GM21528 (cell line): ENCODE data around the gene PCTP.

Experiments used
- ATAC-seq: cut with Tn5 transposase; IDR thresholded peaks from one replicate; pipeline ENCODE4 v1.9.1; 2021; ENCODE audit warnings: mild to moderate bottlenecking, moderate library complexity; ENCODE audit not compliant: unreplicated experiment, low FRiP score

The PCTP gene

DNA sequence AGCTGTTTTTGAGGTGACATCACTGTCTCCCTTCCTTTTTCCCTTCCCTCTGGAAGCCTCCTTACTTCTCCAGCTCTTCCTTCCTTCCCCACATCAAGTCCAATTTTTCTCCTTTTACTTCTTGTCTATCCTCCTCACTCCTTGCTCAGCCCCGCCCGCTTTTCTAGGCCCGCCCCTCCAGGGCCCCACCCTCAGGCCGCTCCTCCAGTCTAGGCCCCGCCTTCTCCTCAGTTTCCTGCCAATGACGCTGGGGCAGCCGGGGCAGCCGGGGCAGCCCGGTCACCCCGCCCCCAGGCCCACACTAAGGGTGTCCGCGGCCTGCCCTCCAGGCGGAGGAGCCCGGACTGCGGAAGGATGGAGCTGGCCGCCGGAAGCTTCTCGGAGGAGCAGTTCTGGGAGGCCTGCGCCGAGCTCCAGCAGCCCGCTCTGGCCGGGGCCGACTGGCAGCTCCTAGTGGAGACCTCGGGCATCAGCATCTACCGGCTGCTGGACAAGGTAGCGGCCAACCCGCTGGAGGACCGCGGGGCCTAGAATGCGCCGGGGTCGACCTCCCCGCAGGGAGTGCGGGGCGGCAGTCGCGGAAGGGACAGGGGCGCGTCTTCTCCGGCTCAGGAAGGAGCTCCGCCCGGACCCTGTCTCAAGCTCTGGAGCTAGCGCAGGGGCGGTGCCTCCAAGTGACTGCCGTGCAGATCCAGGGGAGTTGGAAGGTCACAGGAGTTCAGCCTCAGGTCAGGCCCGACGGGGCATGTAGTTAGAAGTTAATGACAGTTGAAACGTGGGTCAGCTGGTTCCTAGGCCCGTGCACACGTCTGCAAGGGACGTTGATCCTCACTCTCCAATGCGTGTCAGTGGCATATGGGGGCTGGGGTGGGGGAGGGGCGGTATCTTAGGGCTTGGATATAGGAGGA, at the start of gene PCTP:
Gene PCTP, plus strand, starts transcription at position 302 of the 908 bp plus-strand sequence. Its CDS starts 53 bp downstream, at position 355.
- ATAC-seq: peak; percentile 99

DNA sequence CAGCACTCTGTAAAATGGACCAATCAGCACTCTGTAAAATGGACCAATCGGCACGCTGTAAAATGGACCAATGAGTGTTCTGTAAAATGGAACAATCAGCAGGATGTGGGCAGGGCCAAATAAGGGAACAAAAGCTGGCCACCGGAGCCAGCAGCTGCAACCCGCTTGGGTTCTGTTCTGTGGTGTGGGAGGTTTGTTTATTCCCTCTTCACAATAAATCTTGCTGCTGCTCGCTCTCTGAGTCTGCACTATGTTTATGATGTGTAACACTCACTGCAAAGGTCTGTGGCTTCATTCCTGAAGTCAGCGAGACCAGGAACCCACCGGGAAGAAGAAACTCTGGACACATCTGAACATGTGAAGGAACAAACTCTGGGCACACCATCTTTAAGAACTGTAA, 48.7 kb upstream of the PCTP start:
- ATAC-seq: no peak

DNA sequence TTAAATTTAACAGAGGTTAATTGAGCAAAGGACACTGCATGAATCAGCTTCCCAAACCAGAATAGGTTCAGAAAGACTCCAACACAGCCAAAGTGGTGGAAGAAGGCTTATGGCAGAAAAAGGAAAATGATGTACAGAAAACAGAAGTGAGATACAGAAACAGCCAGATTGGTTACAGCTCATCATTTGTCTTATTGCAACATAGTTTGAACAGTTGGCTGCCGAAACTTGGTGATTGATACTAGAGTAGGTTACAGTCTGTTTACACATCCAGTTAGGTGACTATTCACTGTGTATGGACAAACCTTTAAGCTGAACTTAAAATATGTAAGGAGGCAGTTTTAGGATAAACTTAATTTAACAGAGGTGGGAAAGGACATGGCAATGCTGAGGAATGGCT, 46.5 kb upstream of the PCTP start:
- no peak for ATAC-seq

DNA sequence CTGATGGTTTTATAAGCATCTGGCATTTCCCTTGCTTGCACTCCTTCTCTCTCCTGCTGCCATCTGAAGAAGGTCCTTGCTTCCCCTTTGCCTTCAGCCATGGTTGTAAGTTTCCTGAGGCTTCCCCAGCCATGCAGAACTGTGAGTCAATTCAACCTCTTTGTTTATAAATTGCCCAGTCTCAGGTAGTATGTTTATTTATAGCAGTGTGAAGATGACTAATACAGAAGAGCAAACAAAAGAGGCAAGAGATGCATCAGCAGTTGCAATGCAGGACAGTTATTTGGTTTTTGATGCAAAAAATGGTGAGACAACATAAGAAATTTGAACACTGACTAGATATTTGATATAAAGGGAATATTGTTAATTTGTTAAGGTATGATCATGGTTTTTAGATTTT, 45.0 kb upstream of the PCTP start:
- no peak for ATAC-seq

DNA sequence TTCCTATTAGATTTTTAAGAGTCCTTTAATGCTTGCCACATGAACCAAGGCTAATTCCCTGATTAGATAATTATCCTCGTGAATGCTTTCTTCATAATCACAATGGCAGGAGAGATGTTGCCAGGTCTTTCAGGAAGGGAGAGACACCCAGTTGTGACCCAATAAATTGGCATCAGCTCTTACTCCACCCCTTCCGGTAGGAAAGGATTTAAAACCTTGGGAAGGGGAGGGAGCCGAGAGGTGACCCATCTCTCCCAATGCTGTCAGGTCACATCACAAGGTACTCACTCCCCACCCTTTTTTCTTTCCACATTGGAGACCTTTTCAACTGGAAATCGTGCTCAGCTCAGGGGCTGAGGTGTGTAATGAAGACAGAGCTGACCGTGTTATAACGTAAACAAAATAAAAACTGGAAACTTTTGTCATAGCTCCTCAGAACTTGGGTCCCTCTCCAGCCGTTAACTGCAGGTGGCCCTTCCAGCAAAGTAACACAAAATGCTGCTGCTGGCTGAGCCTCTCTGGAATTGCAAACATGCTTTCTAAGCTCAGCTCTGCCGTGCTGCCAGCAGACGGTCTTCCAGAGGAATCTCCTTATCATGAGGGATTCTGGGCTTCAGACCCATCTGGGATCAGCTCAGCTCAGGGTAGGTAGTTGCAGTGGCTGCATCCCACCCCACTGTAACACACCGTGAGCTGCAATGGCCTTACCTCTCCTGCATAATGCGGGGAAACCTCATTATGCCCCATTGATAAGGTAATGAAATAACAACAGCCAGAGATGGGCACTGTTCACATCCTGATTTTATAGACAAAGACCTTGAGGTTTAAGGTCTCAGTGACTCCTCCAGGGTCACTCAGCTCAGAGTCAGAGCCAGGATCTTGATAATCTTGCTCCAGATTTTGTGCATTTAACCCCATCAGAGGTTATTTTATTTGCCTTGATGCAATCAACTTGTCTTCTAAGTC, 43.8 kb upstream of the PCTP start:
- ATAC-seq: no peak

DNA sequence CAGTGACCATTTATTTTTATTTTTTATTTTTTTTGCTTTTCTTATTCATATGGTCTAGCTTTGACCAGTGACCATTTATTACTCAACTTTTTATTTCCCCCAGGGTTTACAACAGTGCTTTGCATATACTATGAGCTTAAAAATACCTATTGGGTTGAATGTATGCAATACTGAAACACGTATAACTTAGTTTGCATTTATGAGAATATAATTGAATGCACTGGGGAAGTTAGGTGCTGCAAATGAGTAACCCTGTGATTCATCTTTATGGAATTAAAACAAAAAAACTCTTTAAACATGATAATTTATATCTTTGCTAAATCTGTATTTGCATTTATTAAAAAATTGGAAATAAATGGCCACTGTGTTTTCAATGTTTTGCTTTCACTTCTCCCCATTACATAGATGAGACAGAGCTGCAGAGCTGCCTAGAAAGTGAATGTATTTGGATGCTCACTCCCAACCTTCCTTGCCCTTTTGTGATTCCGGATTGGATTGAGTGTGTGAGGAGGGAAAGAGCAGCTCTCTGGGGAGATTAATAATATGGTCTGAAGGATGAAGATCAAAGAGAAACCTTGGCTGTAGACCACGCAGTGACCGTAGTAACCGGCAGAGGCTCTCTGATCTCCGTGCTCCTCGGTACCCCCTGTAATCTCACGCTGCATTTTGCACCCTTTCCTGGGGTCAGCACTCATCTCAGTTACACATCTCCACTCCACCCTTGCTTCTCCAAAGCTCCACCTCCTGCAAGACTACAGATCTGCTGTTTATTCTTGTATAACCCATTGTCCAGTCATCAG, 42.5 kb upstream of the PCTP start:
- no peak for ATAC-seq

DNA sequence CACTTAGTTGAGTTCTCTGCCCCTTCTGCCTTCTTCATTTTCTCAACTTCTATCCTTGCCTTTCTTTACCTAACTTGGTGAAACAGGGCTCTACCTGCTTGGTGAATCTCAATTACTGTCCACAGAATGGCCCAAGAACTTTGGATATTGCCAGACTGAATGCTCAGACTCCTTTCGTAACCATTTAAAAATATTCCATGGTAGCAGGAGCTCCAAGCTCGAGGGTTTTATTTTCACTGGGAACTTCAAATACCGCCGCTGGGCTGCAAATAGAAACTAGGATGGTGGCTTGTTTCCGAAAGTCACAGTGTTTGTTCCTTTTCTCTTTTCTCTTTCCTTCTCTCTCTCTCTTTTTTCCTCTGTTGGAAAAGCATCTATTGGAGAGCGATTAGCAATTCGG, 41.4 kb upstream of the PCTP start:
- ATAC-seq: no peak

DNA sequence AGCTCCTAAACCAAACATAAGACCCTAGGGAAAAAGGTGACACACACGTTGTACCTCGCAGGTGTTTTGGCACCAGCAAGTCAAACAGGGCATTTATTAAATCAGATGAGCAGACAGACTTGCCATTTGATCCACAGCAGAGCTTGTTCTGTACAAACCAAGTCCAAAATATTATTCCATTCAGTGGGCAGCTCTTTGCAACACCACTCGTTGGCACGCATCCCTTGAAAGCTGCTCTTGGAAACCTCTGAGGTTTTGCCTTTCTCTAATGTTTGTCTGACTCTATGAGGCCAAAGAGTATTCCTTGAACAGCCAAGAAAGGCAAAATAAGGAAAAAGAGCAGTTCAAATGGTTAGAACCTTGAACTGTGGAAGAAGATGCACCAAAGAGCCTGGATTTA, 40.9 kb upstream of the PCTP start:
- ATAC-seq: no peak

DNA sequence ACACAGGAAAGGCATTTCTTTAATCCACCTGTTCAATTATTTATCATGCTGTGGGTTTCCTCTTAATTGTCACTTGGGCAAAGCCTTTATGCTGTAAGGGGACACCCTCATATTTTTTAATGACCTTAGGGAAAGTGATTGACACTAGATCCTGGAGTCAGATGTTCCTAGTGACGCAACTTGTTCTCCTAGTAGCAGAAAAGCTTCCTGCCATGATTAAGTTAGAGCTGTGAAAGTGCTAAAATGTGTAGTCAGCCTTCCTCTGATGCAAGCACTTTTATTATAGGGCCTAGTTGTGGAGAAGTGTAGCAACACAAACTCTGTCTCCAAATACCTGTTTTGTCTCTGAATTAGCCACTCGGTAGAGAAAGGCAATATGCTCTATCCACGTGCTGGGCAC, 40.4 kb upstream of the PCTP start:
- ATAC-seq: no peak

DNA sequence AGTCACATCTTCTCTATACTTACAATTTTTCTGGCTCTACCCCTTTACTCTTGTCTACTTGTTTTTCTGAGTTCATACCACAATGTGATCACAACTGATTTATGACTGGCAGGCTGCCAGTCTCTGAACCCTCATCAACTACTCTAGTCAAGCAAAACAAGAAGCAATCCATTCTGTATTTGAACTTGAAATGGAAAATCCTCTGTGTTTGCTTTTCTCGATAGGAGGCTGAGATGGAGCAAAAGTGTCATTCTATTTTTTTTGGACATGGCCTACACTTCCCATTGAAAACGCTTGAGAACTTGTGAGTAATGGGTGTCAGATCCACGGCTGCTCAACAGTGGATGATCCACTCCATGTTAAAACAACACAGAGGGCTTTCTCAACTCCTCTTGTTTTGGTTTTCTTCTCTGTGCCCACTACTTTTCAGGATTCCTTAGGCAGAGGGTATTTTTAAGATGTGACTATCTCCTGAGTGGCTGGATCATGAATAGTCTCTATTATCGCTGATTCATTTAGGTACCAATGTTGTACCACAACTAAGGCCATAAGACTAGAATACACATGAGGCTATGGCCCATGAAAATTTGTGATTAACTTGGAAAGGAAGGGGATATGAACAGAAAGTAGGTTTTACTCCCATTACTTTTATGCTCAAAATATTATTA, 39.9 kb upstream of the PCTP start:
- no peak for ATAC-seq

DNA sequence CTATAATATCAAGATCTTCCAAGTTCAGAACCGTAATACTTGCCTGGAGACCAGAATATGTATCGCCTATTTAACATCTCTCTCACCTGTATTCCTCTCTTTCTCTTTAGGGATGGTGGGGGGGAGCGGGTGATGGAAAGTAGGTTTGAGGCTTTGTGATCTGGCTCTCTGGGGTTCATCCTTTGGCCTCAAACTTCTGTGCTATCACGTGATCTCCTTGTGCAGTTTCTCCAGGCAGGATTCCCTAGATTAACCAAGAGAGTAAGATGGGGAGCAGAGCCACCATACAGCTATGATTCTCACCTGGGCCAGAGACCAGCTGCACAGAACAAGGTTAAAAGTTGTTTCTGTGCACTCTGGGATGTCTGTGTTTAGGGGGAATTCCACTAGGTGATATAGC, 33.4 kb upstream of the PCTP start:
- no peak for ATAC-seq

DNA sequence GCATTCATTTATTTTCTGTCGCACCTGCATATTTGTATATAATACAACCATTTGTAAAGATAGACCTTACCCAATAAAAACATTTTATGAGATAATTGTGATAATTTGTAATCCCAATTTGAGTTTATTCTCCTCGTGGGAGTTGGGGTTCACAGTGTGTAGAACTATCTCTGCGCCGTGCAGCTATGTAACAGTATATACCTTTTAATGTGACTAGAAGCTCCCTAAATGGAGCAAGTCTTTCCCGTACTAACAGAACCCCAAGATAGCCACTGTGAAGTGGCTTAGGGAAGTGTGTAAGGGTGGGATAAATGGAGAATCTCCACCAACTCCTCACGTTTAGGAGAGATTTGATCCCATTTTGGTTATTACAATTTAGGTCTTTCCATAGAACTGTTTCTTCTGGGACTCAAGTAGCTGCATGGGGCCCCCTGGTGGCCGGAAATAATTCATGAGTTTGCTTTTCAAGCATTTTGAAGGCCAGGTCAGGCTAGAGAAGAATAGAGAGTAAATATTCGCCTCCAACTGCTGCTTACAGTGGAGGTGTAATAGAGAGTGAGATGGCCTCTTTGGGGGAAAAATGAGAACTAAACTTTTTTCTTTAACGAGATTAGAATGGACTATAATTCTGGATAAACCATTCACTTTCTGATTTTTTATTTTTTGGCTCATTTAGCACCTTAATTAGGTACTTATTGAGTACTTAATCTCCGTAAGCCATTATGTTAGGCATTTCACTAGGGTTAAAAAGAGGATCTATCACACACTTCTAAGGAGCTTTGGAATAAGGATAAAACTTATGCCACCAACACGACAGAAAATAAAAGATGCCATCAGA, 32.7 kb upstream of the PCTP start:
- ATAC-seq: peak; percentile 61

DNA sequence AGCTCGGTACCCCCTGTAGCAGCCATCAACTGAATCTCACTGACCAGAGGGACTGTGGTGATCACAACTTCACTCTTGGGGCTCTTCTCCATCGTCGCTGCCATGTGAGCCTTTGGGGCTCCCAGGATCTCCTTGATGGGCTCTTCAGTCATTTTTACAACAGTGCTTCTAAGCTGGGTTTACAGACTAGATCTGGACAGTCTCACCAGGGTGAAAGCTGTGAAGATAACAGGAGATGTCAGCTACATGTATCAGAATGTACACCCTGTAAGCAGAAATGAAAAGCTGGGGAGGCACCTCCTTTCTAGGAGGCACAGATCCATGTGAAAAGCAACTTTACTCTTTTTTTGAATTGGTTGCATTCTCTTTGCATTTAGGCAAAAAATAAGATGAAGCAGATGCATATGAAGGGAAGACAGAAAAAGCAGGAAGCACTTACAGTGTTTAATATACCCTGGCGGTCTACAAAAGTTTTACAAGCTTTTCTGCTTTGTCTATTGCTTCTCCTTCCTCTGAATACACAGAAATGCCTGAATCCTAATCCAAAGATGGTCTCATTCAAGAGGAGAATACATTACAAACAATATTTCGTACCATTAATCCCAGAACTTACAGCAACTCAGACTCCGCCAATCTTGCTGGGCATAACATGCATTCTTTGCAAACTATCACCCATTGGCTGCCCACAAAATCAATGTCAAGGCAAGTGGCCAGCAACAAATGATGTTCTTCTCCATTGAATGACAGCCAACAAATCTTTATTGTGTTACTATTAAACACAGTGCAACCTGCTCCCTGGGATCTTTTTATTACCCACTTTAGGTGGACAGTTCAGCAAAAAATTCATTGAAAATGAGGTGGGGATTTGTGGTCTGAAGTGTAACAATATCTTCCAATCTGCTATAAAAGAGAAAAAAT, 29.7 kb upstream of the PCTP start:
- ATAC-seq: no peak

DNA sequence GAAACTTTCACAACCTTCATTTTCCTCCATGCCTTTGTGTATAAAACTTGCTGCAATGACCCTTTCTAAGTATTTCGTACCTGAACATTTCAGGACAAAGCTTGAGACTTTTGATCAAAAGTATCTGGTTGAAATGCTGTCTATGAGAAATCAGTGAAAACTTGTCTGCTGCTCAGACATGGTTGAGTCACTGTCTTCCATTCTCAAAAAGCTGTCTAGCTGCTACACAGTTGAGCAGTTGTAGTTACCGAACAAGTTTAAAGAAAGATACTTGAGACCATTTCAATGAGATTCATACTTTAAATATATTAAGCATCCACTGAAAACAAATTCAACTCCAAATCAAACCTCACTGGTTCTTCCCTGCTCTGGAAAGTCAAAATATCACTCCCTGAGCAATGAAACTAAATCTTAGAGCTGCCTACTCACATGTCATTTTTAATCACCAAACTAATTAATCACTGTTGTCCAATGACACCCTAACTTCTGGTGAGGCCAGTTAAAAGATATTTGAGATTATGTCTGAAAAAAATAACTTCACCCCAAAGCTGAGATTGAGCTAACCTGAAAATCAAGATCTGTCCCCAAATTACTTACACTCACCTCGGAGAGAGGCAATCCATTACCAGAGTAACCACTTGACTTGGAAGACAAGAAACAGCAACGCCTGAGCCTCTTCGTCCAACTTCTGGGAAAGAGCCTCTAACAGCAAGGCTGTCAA, 28.7 kb upstream of the PCTP start:
- no peak for ATAC-seq

DNA sequence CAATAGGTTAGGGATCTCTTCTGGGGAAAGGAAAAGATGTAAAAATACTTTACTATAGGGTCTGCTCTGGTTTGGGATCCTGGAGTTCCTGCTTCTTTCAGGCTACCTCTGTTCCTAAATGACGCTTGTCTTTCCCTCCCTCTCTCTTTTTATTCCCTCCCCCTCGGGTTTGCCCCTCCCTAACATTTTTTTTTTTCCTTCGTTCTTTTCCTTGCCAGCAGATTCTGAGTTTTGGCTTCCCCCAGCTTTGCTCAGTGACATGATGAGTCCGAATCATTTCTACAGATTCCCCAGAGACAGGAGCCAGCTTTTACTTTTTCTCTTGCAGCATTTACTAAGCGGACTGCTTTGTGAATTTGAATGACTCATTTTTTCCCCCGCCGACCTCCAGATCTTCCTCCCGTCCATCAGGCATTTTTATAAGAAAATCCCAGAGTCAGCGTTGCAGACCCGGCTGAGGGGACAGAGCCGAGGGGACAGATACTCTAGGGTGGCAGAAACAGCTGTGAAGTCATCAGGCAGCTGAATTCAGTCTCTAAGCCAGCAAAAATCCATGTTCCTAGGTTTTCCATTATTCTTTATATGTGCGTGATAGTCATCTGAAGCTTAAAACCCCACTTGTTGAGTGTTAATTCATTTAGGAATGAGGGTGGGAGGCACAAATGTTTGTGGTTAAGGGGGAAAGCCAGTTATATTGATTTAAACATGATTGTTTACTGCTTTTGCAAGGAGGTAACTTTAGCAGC, 27.9 kb upstream of the PCTP start, which contains the start of gene TMEM100:
Gene TMEM100, minus strand, starts transcription at position 123 of the 746 bp plus-strand sequence. CDS start 1,794 bp downstream, outside the sequence.
- ATAC-seq: no peak

DNA sequence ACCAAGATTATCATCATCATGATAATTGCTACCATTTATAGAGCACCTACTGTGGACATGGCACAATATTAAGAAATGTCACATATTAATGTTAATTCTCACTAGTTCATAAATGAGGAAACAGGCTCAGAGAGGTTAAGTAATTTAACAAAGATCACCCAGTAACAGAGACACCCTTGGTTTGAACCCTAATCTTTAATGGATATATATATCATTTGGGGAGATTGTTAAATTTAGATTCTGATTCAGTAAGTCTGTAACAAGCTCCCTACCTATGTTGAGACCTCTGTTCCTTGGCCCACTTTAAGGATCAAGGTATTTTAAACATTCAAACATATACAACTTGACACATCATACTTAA, 27.4 kb upstream of the PCTP start:
- ATAC-seq: no peak

DNA sequence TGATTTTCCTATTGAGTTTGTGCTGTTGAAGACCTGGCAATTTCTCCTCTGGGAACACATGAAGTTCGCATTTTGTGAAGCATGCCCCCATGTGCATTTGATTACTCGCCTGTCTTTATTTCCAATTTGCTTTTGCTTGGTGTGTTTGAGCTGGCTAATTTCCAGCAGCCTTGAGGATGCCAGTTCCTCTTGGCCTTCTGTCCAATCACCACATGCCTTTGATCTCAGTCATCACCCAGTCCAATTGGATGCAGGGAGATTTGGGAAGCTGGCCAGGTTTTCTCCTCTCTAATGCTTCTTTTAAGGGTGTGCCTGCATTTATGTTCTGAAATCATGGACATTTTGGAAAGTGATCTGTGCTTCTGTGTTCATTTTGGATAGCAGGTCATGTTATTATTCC, 24.4 kb upstream of the PCTP start:
- no peak for ATAC-seq
